Hepatocyte (in vitro differentiated cells): Measurements from ENCODE around the gene CAMKK2.

ENCODE experiments used
- CTCF ChIP-seq: fragments of 200-600 bp; sonication (generic); IDR thresholded peaks from 2 replicates; pipeline ENCODE4 v1.5.1; 2016; ENCODE audit warnings: antibody characterized with exemption, mild to moderate bottlenecking; ENCODE audit not compliant: poor library complexity
- EZH2 ChIP-seq: fragments of 200-600 bp; sonication (generic); IDR thresholded peaks from 2 replicates; pipeline ENCODE4 v1.6.1; 2016; ENCODE audit warnings: antibody characterized with exemption, mild to moderate bottlenecking, borderline replicate concordance
- EZH2phosphoT487 ChIP-seq: fragments of 200-600 bp; sonication (generic); IDR thresholded peaks from one replicate; pipeline ENCODE4 v1.6.1; 2018; ENCODE audit warnings: antibody characterized with exemption, mild to moderate bottlenecking, low read depth, moderate library complexity; ENCODE audit not compliant: unreplicated experiment, severe bottlenecking

GRCh38 chr12:121314431-121314830 is 17.9 kb upstream of the CAMKK2 start:
- no peak for TF ChIP-seq CTCF
- TF ChIP-seq EZH2phosphoT487 = no peak
- TF ChIP-seq EZH2 = no peak
